Measurements from ENCODE around the gene VPS51. TPM values are rescaled to one million over a fixed set of nuclear protein-coding genes. Genes with fewer than 3 reads are reported as not detected.

The VPS51 gene
- total RNA-seq, 1 experiment from 2014 or later, result 123 TPM

- no peak for TF ChIP-seq ZNF317 (CRISPR knock-in tag; IDR thresholded peaks at IDR 0.05; ENCODE audit: borderline replicate concordance, low read depth)
- TF ChIP-seq, protein P1, sequence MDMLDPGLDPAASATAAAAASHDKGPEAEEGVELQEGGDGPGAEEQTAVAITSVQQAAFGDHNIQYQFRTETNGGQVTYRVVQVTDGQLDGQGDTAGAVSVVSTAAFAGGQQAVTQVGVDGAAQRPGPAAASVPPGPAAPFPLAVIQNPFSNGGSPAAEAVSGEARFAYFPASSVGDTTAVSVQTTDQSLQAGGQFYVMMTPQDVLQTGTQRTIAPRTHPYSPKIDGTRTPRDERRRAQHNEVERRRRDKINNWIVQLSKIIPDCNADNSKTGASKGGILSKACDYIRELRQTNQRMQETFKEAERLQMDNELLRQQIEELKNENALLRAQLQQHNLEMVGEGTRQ (CRISPR knock-in tag; IDR thresholded peaks at IDR 0.05), result no peak
- no peak for TF ChIP-seq ATF3 (CRISPR knock-in tag; conservative IDR thresholded peaks at IDR 0.05)
Measured at GRCh38 chr11:65131417-65131776, 35.4 kb downstream of the VPS51 start (continued).

DNA sequence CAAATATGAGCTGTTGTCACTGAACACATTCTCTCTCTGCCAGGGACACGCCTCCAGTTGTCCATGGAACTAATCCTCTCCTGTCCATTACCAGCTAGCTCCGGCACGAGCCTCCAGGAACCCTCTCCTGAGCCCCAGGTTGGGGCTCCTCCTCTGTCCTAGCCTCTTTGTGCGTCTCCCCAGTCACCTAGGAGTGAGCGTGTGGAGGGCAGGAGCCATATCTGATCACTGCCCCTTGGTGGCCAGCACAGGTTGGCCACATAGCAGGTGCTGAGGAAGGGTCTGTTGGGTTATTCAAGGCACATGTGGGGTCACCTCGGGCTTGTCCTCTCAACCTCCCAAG lies 35.9 kb downstream of the VPS51 start:
- H3K27ac Mint-ChIP-seq, result no peak overlapping the region
- ChIA-PET POLR2A (interaction anchor here (1.8 kb wide), 1 partner anchor 10 kb away, joined by 7 read pairs; the partner anchor contains the start of genes FAU and MRPL49), CTCF (interaction anchor here (3.1 kb wide), 1 partner anchor 14 kb away, joined by 13 read pairs; the partner anchor contains the start of gene ZNHIT2)
- H3K27me3 Mint-ChIP-seq (ENCODE audit: low read depth), result no peaks in the 10 kb centered on the region
- ATAC-seq (no peak), DNase-seq (ENCODE audit: low spot score) (no peak)
- no peaks in the 10 kb centered on the region for H3K9me3 Mint-ChIP-seq
- H3K4me1 Mint-ChIP-seq, result peaks cover 18% of the 10 kb centered on the region
- TF ChIP-seq, protein P2, sequence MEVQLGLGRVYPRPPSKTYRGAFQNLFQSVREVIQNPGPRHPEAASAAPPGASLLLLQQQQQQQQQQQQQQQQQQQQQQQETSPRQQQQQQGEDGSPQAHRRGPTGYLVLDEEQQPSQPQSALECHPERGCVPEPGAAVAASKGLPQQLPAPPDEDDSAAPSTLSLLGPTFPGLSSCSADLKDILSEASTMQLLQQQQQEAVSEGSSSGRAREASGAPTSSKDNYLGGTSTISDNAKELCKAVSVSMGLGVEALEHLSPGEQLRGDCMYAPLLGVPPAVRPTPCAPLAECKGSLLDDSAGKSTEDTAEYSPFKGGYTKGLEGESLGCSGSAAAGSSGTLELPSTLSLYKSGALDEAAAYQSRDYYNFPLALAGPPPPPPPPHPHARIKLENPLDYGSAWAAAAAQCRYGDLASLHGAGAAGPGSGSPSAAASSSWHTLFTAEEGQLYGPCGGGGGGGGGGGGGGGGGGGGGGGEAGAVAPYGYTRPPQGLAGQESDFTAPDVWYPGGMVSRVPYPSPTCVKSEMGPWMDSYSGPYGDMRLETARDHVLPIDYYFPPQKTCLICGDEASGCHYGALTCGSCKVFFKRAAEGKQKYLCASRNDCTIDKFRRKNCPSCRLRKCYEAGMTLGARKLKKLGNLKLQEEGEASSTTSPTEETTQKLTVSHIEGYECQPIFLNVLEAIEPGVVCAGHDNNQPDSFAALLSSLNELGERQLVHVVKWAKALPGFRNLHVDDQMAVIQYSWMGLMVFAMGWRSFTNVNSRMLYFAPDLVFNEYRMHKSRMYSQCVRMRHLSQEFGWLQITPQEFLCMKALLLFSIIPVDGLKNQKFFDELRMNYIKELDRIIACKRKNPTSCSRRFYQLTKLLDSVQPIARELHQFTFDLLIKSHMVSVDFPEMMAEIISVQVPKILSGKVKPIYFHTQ (CRISPR knock-in tag; IDR thresholded peaks at IDR 0.05), result no peak
- TF ChIP-seq JUN (CRISPR knock-in tag; IDR thresholded peaks at IDR 0.05) (no peak), FOXP4 (CRISPR knock-in tag; IDR thresholded peaks at IDR 0.05) (no peak)
- TF ChIP-seq, protein P3, sequence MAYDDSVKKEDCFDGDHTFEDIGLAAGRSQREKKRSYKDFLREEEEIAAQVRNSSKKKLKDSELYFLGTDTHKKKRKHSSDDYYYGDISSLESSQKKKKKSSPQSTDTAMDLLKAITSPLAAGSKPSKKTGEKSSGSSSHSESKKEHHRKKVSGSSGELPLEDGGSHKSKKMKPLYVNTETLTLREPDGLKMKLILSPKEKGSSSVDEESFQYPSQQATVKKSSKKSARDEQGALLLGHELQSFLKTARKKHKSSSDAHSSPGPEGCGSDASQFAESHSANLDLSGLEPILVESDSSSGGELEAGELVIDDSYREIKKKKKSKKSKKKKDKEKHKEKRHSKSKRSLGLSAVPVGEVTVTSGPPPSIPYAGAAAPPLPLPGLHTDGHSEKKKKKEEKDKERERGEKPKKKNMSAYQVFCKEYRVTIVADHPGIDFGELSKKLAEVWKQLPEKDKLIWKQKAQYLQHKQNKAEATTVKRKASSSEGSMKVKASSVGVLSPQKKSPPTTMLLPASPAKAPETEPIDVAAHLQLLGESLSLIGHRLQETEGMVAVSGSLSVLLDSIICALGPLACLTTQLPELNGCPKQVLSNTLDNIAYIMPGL (CRISPR knock-in tag; IDR thresholded peaks at IDR 0.05), result no peak
- peaks cover 20% of the 10 kb centered on the region for H3K36me3 Mint-ChIP-seq
- no peak overlapping the region for H3K4me3 Mint-ChIP-seq

- ChIA-PET CTCF (interaction anchor here (3.1 to 3.7 kb wide), 3 partner anchors 15 to 49 kb away, joined by 13 to 40 read pairs (median 35); partner anchors contain the start of genes CAPN1, TM7SF2 and ZNHIT2), POLR2A (interaction anchor here (1.8 kb wide), 1 partner anchor 11 kb away, joined by 7 read pairs; the partner anchor contains the start of genes FAU and MRPL49)
- peaks cover 16% of the 10 kb centered on the region for H3K36me3 Mint-ChIP-seq
- TF ChIP-seq FOXP4 (CRISPR knock-in tag; IDR thresholded peaks at IDR 0.05) (no peak), CREB1 (CRISPR knock-in tag; IDR thresholded peaks at IDR 0.05) (no peak), TCF7 (CRISPR knock-in tag; IDR thresholded peaks at IDR 0.05; ENCODE audit: low read depth) (no peak), SOX15 (CRISPR knock-in tag; IDR thresholded peaks at IDR 0.05) (no peak), ZNF416 (CRISPR knock-in tag; IDR thresholded peaks at IDR 0.05) (no peak), ZBTB21 (CRISPR knock-in tag; IDR thresholded peaks at IDR 0.05; ENCODE audit: borderline replicate concordance) (no peak), ZNF317 (CRISPR knock-in tag; IDR thresholded peaks at IDR 0.05; ENCODE audit: borderline replicate concordance, low read depth) (no peak), NFYB (CRISPR knock-in tag; conservative IDR thresholded peaks at IDR 0.05; ENCODE audit: low read depth) (no peak)
- TF ChIP-seq, protein P2 (CRISPR knock-in tag; IDR thresholded peaks at IDR 0.05), result no peak
- H3K4me3 Mint-ChIP-seq, result peak overlapping the region; percentile 98
- H3K27me3 Mint-ChIP-seq (ENCODE audit: low read depth), result no peaks in the 10 kb centered on the region
- 0 out of 2 replicates have a peak overlapping the region, but pooled peaks have one; percentile 60 for H3K27ac Mint-ChIP-seq
- DNase-seq (ENCODE audit: low spot score) (no peak), ATAC-seq (no peak)
- peaks cover 18% of the 10 kb centered on the region for H3K4me1 Mint-ChIP-seq
- no peaks in the 10 kb centered on the region for H3K9me3 Mint-ChIP-seq
Measured at GRCh38 chr11:65132238-65132987, 36.4 kb downstream of the VPS51 start.
